ACC112 (cell line): ENCODE measurements around the gene PCDH10.
A peak's percentile ranks its signal among the peaks of the same experiment; 100 is the strongest.
"Not testable (repeated sequence)": the region's sequence is repeated elsewhere in the genome, so short reads cannot be mapped to it uniquely, and the experiment has no call there.

Source experiments
- H2AFZ ChIP-seq: fragments of 200-600 bp; sonication (generic); one replicate; pipeline ENCODE4 v1.6.0; 2017; ENCODE audit warnings: antibody characterized with exemption, low read length; ENCODE audit not compliant: unreplicated experiment
- H3K27ac ChIP-seq: fragments of 200-600 bp; sonication (generic); 2 replicates; pipeline ENCODE4 v1.5.1; 2014; ENCODE audit warnings: low read depth, mild to moderate bottlenecking, antibody characterized with exemption, low read length, moderate library complexity
- H3K27me3 ChIP-seq: fragments of 200-600 bp; sonication (generic); 2 replicates; pipeline ENCODE4 v1.6.1; 2014; ENCODE audit warnings: mild to moderate bottlenecking, antibody characterized with exemption, low read length, moderate library complexity, mixed read lengths; ENCODE audit not compliant: insufficient read depth
- H3K36me3 ChIP-seq: fragments of 200-600 bp; sonication (generic); 2 replicates; pipeline ENCODE4 v1.6.1; 2016; ENCODE audit warnings: mild to moderate bottlenecking, antibody characterized with exemption, low read length, moderate library complexity, mixed read lengths; ENCODE audit not compliant: insufficient read depth
- H3K4me1 ChIP-seq: fragments of 200-600 bp; sonication (generic); one replicate; pipeline ENCODE4 v1.6.1; 2016; ENCODE audit warnings: low read length, mixed read lengths; ENCODE audit not compliant: insufficient read depth, unreplicated experiment, control insufficient read depth
- H3K4me3 ChIP-seq: fragments of 200-600 bp; sonication (generic); 2 replicates; pipeline ENCODE4 v1.5.1; 2014; ENCODE audit warnings: mild to moderate bottlenecking, low read depth, low read length
- H3K79me2 ChIP-seq: fragments of 200-600 bp; sonication (generic); one replicate; pipeline ENCODE4 v1.6.0; 2016; ENCODE audit warnings: low read length; ENCODE audit not compliant: control insufficient read depth, unreplicated experiment, insufficient read depth

PCDH10 gene

DNA sequence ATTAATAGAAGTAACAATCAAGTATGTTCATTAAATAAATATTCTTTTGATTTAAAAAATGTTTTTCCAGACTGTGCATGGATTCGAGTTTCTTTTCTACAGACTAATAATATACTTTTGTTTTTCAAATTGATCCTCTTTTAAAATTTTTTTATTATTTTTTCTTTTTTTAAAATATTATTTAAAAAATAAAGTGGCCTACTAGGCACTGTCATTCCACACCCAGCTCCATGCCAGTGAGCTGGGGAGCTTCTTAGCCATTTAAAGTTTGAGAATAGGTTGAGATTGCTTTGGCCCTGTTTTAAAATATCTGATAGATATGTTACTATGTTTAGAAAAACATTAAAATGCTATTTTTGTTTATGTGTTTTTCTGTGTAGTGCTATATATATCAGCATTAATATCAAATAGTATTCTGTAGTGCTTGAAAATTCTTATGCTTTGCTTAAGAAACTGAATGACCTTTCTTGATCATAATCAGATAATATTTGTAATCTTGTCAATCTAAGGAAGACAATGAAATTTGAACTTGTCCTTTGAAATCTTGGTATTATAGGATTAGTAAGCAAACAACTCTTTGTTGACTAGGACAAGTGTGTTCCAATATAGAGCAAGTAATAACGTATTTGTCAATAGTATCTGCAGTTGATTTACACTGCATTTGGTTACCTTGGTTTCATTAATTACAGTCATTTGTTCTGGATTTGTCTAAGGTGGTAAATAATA is 12.6 kb downstream of the PCDH10 start:
- Histone ChIP-seq H3K27ac (no peak overlapping the region), H3K79me2 (no peaks in the 10 kb centered on the region), H3K4me1 (no peaks in the 10 kb centered on the region), H2AFZ (no peak overlapping the region), H3K36me3 (no peaks in the 10 kb centered on the region), H3K4me3 (no peak overlapping the region), H3K27me3 (peaks cover 42% of the 10 kb centered on the region)

DNA sequence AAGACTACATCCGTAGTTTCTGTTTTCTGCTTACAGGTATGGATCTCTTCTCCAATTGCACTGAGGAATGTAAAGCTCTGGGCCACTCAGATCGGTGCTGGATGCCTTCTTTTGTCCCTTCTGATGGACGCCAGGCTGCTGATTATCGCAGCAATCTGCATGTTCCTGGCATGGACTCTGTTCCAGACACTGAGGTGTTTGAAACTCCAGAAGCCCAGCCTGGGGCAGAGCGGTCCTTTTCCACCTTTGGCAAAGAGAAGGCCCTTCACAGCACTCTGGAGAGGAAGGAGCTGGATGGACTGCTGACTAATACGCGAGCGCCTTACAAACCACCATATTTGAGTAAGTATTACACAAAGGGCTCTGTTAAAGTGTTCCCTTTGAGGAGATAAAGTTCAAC is 13.8 kb downstream of the PCDH10 start:
- Histone ChIP-seq H2AFZ (no peak overlapping the region), H3K4me1 (no peaks in the 10 kb centered on the region), H3K27me3 (peaks cover 31% of the 10 kb centered on the region), H3K79me2 (no peaks in the 10 kb centered on the region), H3K27ac (no peak overlapping the region), H3K36me3 (no peaks in the 10 kb centered on the region), H3K4me3 (no peak overlapping the region)

DNA sequence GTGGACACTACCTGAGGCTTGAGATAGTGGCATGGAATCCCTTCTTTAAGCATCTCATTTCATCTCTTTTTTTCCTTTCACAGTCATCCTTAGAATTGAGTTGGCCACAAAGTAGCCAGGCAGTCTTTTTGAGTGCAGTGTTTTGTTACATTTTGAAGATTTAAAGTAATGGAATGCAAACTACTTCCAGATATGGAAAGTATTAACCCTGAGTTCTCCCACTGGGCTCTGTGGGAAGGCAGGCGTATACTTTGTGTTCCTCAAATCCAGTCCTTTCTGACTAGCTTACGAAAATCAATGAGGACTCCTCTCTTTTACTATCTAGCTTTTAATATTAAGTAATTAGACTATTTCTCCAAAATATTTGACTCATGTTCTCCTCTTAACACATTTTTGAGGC is 29.9 kb downstream of the PCDH10 start:
- no peaks in the 10 kb centered on the region for H3K79me2 ChIP-seq
- H3K36me3 ChIP-seq = no peaks in the 10 kb centered on the region
- no peaks in the 10 kb centered on the region for H3K27me3 ChIP-seq
- no peak overlapping the region for H2AFZ ChIP-seq
- H3K4me1 ChIP-seq = no peaks in the 10 kb centered on the region
- no peak overlapping the region for H3K4me3 ChIP-seq
- H3K27ac ChIP-seq = no peak overlapping the region

DNA sequence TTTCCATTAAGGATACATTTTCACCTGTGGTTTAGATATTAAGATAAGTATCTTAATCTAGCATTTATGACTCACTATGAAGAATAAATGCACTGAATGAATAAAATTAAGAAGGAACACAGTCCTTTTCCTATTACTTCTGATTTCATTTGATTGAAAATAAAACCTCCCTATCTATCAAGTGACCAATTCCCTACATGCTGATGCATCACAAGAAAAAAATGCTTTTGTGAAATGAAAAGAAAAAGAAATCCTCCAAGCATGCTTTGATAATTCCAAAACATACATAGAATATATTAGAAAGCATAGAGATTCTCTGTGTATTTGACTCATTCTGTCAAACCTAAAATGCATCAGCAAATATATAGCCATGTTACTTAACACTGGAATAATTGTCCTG is 37.1 kb downstream of the PCDH10 start:
- no peaks in the 10 kb centered on the region for H3K36me3 ChIP-seq
- H2AFZ ChIP-seq = no peak overlapping the region

GRCh38 chr4:133186845-133187244 is 37.8 kb downstream of the PCDH10 start:
- Histone ChIP-seq H3K4me1 (no peaks in the 10 kb centered on the region), H2AFZ (no peak overlapping the region), H3K79me2 (no peaks in the 10 kb centered on the region), H3K27ac (peak overlapping the region; percentile 12), H3K4me3 (no peak overlapping the region), H3K36me3 (no peaks in the 10 kb centered on the region), H3K27me3 (no peaks in the 10 kb centered on the region)

More for the DNA sequence above, 37.1 kb downstream of the PCDH10 start:
- Histone ChIP-seq H3K4me1 (no peaks in the 10 kb centered on the region), H3K27me3 (no peaks in the 10 kb centered on the region), H3K27ac (peak overlapping the region; percentile 12; the same call in 1 of the 2 replicates), H3K79me2 (no peaks in the 10 kb centered on the region), H3K4me3 (no peak overlapping the region)

- peak overlapping the region; percentile 73 for H2AFZ ChIP-seq
- H3K27ac ChIP-seq = peak overlapping the region; percentile 10; the same call in 1 of the 2 replicates
- peak overlapping the region; percentile 44 for H3K4me3 ChIP-seq
- H3K4me1 ChIP-seq = no peaks in the 10 kb centered on the region
- no peaks in the 10 kb centered on the region for H3K36me3 ChIP-seq
- H3K27me3 ChIP-seq = no peaks in the 10 kb centered on the region
- H3K79me2 ChIP-seq = no peaks in the 10 kb centered on the region
Measured at GRCh38 chr4:133188433-133189146, 39.5 kb downstream of the PCDH10 start.

GRCh38 chr4:133189147-133189517 is 40.0 kb downstream of the PCDH10 start:
- Histone ChIP-seq H3K4me3 (no peak overlapping the region), H2AFZ (no peak overlapping the region)

DNA sequence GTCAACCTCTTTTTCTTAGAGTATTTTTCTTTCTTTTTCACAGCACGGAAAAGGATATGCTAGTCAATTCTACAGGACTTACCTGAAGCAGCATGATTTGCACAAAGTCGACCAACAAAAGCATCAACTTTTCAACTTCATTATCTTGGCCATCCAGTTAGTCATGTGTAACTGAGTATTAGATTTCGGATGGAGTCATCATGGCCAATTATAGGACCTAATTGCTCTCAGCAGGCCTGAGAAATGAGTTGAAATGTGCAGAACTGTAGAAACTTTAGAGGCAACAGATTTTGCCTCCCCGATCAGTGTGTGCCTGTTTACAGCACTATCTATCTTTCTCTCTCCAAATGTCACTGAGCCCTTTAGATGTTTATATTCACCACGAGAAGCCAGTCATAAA is 41.0 kb downstream of the PCDH10 start:
- Histone ChIP-seq H3K4me3 (no peak overlapping the region), H3K27ac (no peak overlapping the region), H3K4me1 (no peaks in the 10 kb centered on the region), H2AFZ (no peak overlapping the region), H3K36me3 (no peaks in the 10 kb centered on the region), H3K27me3 (no peaks in the 10 kb centered on the region), H3K79me2 (no peaks in the 10 kb centered on the region)

More at GRCh38 chr4:133189147-133189517, 40.0 kb downstream of the PCDH10 start:
- H3K4me1 ChIP-seq = no peaks in the 10 kb centered on the region
- no peaks in the 10 kb centered on the region for H3K36me3 ChIP-seq
- H3K27ac ChIP-seq = no peak overlapping the region
- H3K79me2 ChIP-seq = no peaks in the 10 kb centered on the region
- H3K27me3 ChIP-seq = no peaks in the 10 kb centered on the region

- no peaks in the 10 kb centered on the region for H3K4me1 ChIP-seq
- H3K4me3 ChIP-seq = no peak overlapping the region
- H3K79me2 ChIP-seq = no peaks in the 10 kb centered on the region
- H3K36me3 ChIP-seq = no peaks in the 10 kb centered on the region
- no peaks in the 10 kb centered on the region for H3K27me3 ChIP-seq
- H2AFZ ChIP-seq = no peak overlapping the region
- no peak overlapping the region for H3K27ac ChIP-seq
Measured at GRCh38 chr4:133208694-133209285, 59.7 kb downstream of the PCDH10 start.

DNA sequence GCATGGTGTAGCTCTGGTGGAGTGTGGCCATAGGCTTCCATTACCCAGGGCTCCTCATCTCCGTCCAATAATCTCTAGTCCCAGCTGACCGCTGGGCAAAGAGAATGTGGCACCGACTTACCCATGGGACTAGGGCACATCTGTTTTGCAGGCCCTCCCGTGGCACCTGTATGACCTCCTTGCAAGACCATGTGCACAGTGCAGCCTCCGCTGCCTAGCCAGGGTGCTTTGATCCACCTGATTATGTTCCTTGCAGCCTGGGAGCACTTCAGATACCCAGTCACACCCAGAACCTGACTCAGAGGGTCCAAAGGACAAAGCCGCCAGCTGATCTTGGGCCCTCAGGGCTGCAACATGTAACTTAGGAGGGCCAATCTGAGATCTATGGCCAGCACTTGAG is 84.8 kb downstream of the PCDH10 start:
- Histone ChIP-seq H3K4me1 (no peaks in the 10 kb centered on the region), H2AFZ (no peak overlapping the region), H3K27ac (no peak overlapping the region), H3K36me3 (no peaks in the 10 kb centered on the region), H3K27me3 (no peaks in the 10 kb centered on the region), H3K79me2 (no peaks in the 10 kb centered on the region), H3K4me3 (no peak overlapping the region)

GRCh38 chr4:133240451-133240850 is 91.4 kb downstream of the PCDH10 start:
- H3K36me3 ChIP-seq, H3K79me2 ChIP-seq, H3K4me1 ChIP-seq, H3K4me3 ChIP-seq, H2AFZ ChIP-seq, H3K27me3 ChIP-seq, H3K27ac ChIP-seq: not testable (repeated sequence)
